ENCODE data around the gene HK1.

Gene HK1

GRCh38 chr10:69400936-69401335, 122.6 kb downstream of the HK1 start:
- no peaks in the 10 kb centered on the region for H3K9me3 ChIP-seq (ENCODE audit: control insufficient read depth, low read length)
- peaks cover 7% of the 10 kb centered on the region for H3K4me1 ChIP-seq (ENCODE audit: control insufficient read depth, insufficient read depth, low read length)
- H3K27me3 ChIP-seq (ENCODE audit: control insufficient read depth, insufficient read depth, low read length, poor library complexity, severe bottlenecking) = no peaks in the 10 kb centered on the region
- no peaks in the 10 kb centered on the region for H3K36me3 ChIP-seq (ENCODE audit: control insufficient read depth, insufficient read depth, low read length)
- no peak overlapping the region for H3K27ac ChIP-seq (ENCODE audit: insufficient read depth, low read depth, low read length, poor library complexity, severe bottlenecking)
- no peak overlapping the region for H3K4me3 ChIP-seq (ENCODE audit: insufficient read depth, low read depth, low read length)
- 96% methylated on average over 23 of the region's 23 CpGs for WGBS, 2 experiments

- H3K27ac ChIP-seq (ENCODE audit: insufficient read depth, low read depth, low read length, poor library complexity, severe bottlenecking) = no peak overlapping the region
- H3K27me3 ChIP-seq (ENCODE audit: control insufficient read depth, insufficient read depth, low read length, poor library complexity, severe bottlenecking) = no peaks in the 10 kb centered on the region
- no peak overlapping the region for H3K4me3 ChIP-seq (ENCODE audit: insufficient read depth, low read depth, low read length)
- 96 to 97% methylated on average over 11 of the region's 11 CpGs for WGBS, 2 experiments
- no peaks in the 10 kb centered on the region for H3K9me3 ChIP-seq (ENCODE audit: control insufficient read depth, low read length)
- peaks cover 11% of the 10 kb centered on the region for H3K4me1 ChIP-seq (ENCODE audit: control insufficient read depth, insufficient read depth, low read length)
- H3K36me3 ChIP-seq (ENCODE audit: control insufficient read depth, insufficient read depth, low read length) = no peaks in the 10 kb centered on the region
These were observed 123.1 kb downstream of the HK1 start for GRCh38 chr10:69401416-69401815.

DNA sequence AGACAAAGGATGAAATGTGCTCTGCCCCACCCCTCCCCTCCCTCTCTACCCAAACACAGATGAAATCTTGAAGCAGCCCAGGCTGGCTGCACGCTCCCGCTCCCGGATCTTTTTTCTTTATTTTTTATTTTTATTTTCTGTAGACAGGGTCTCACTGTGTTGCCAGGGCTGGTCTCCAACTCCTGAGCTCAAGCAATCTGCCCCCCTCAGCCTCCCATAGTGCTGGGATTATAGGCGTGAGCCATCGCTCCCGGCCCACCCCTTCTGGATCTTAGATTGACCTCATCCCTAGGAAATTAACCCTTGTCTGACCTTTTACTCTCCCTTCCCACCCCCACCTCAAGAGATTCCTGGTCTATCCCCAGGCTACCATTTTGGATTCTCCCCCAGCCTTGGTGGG, 124.1 kb downstream of the HK1 start:
- H3K4me1 ChIP-seq (ENCODE audit: control insufficient read depth, insufficient read depth, low read length) = peaks cover 17% of the 10 kb centered on the region
- no peaks in the 10 kb centered on the region for H3K27me3 ChIP-seq (ENCODE audit: control insufficient read depth, insufficient read depth, low read length, poor library complexity, severe bottlenecking)
- no peaks in the 10 kb centered on the region for H3K9me3 ChIP-seq (ENCODE audit: control insufficient read depth, low read length)
- H3K36me3 ChIP-seq (ENCODE audit: control insufficient read depth, insufficient read depth, low read length) = no peaks in the 10 kb centered on the region
- H3K4me3 ChIP-seq (ENCODE audit: insufficient read depth, low read depth, low read length) = no peak overlapping the region
- WGBS, 2 experiments = 75 to 83% methylated on average over 5 to 6 of the region's 6 CpGs
- no peak overlapping the region for H3K27ac ChIP-seq (ENCODE audit: insufficient read depth, low read depth, low read length, poor library complexity, severe bottlenecking)

- Histone ChIP-seq H3K27me3 (ENCODE audit: control insufficient read depth, insufficient read depth, low read length, poor library complexity, severe bottlenecking) (peaks cover 3% of the 10 kb centered on the region), H3K27ac (ENCODE audit: insufficient read depth, low read depth, low read length, poor library complexity, severe bottlenecking) (no peak overlapping the region), H3K4me1 (ENCODE audit: control insufficient read depth, insufficient read depth, low read length) (peaks cover 17% of the 10 kb centered on the region), H3K36me3 (ENCODE audit: control insufficient read depth, insufficient read depth, low read length) (no peaks in the 10 kb centered on the region), H3K9me3 (ENCODE audit: control insufficient read depth, low read length) (no peaks in the 10 kb centered on the region), H3K4me3 (ENCODE audit: insufficient read depth, low read depth, low read length) (no peak overlapping the region)
- 91 to 95% methylated on average over 1 of the region's 1 CpG for WGBS, 2 experiments
These were observed 124.8 kb downstream of the HK1 start for GRCh38 chr10:69403066-69403465.

DNA sequence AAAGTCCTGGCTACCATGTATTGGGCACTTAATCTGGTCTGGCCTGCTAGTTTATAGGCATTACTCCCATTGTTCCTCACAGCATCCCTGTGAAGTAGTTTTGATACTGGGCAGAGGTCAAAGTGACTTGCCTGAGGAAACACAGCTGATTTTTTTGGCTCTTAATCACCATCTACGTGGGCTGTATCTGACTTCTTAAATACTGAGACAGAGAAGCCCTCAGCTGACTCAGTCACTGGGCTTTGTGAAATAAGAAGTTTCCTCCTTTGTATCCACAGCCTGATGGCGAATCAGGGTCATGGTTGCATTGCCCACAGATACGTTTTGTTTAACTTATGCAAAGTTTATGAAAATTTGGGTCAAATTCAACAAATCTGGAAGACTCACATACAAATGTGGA, 125.2 kb downstream of the HK1 start:
- Histone ChIP-seq H3K27me3 (ENCODE audit: control insufficient read depth, insufficient read depth, low read length, poor library complexity, severe bottlenecking) (peaks cover 5% of the 10 kb centered on the region), H3K9me3 (ENCODE audit: control insufficient read depth, low read length) (no peaks in the 10 kb centered on the region), H3K36me3 (ENCODE audit: control insufficient read depth, insufficient read depth, low read length) (no peaks in the 10 kb centered on the region), H3K4me1 (ENCODE audit: control insufficient read depth, insufficient read depth, low read length) (peaks cover 17% of the 10 kb centered on the region), H3K27ac (ENCODE audit: insufficient read depth, low read depth, low read length, poor library complexity, severe bottlenecking) (no peak overlapping the region), H3K4me3 (ENCODE audit: insufficient read depth, low read depth, low read length) (no peak overlapping the region)
- WGBS, 2 experiments = 98 to 99% methylated on average over 3 of the region's 3 CpGs

DNA sequence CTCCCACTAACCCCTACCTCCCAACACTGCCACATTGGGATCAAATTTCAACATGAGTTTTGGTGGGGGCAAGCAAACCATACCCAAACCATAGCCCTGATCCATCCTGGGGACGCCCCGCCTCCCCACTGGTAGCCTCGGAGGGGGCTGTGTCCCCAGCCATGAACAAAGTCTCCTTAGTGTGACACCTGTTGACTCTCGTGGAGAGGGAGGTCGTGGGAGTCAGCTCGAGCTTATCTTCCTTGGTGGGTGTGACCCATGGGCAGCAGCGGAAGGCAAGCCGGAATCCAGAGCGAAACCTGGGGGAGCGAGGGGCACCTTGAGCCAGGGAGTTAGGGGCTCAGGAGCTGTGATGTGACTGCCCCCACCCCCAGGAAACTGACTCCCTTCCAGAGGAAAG, 126.5 kb downstream of the HK1 start:
- 91 to 92% methylated on average over 10 of the region's 10 CpGs for WGBS, 2 experiments
- H3K4me3 ChIP-seq (ENCODE audit: insufficient read depth, low read depth, low read length) = no peak overlapping the region
- peaks cover 17% of the 10 kb centered on the region for H3K4me1 ChIP-seq (ENCODE audit: control insufficient read depth, insufficient read depth, low read length)
- H3K36me3 ChIP-seq (ENCODE audit: control insufficient read depth, insufficient read depth, low read length) = no peaks in the 10 kb centered on the region
- H3K27me3 ChIP-seq (ENCODE audit: control insufficient read depth, insufficient read depth, low read length, poor library complexity, severe bottlenecking) = peaks cover 5% of the 10 kb centered on the region
- H3K27ac ChIP-seq (ENCODE audit: insufficient read depth, low read depth, low read length, poor library complexity, severe bottlenecking) = no peak overlapping the region
- no peaks in the 10 kb centered on the region for H3K9me3 ChIP-seq (ENCODE audit: control insufficient read depth, low read length)

DNA sequence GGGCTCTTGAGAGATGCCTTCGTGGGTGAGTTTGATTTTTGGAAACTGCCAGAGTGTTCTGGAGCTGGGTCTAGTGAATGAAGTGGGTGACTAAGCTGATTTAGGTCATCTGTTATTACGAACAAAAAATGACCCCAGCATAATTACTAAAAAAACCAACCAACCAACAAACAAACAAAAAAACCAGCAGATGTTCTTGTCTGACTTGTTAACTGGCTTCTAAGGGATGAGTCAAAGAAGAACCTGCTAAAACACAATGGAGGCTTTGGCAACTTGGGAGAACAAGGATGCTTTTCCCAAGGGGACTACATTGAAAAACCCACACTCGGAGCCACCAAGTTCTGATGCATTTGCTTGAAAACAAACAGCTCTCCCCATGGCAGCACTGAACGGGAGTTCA, 126.9 kb downstream of the HK1 start:
- H3K27ac ChIP-seq (ENCODE audit: insufficient read depth, low read depth, low read length, poor library complexity, severe bottlenecking) = no peak overlapping the region
- WGBS, 2 experiments = 80 to 87% methylated on average over 3 to 4 of the region's 4 CpGs
- no peaks in the 10 kb centered on the region for H3K36me3 ChIP-seq (ENCODE audit: control insufficient read depth, insufficient read depth, low read length)
- no peaks in the 10 kb centered on the region for H3K9me3 ChIP-seq (ENCODE audit: control insufficient read depth, low read length)
- peaks cover 5% of the 10 kb centered on the region for H3K27me3 ChIP-seq (ENCODE audit: control insufficient read depth, insufficient read depth, low read length, poor library complexity, severe bottlenecking)
- H3K4me1 ChIP-seq (ENCODE audit: control insufficient read depth, insufficient read depth, low read length) = peaks cover 17% of the 10 kb centered on the region
- no peak overlapping the region for H3K4me3 ChIP-seq (ENCODE audit: insufficient read depth, low read depth, low read length)

- no peaks in the 10 kb centered on the region for H3K36me3 ChIP-seq (ENCODE audit: control insufficient read depth, insufficient read depth, low read length)
- no peak overlapping the region for H3K4me3 ChIP-seq (ENCODE audit: insufficient read depth, low read depth, low read length)
- 29 to 34% methylated on average over 5 of the region's 5 CpGs for WGBS, 2 experiments
- H3K27ac ChIP-seq (ENCODE audit: insufficient read depth, low read depth, low read length, poor library complexity, severe bottlenecking) = no peak overlapping the region
- H3K9me3 ChIP-seq (ENCODE audit: control insufficient read depth, low read length) = no peaks in the 10 kb centered on the region
- H3K4me1 ChIP-seq (ENCODE audit: control insufficient read depth, insufficient read depth, low read length) = peaks cover 17% of the 10 kb centered on the region
- peaks cover 5% of the 10 kb centered on the region for H3K27me3 ChIP-seq (ENCODE audit: control insufficient read depth, insufficient read depth, low read length, poor library complexity, severe bottlenecking)
These were observed 128.1 kb downstream of the HK1 start for GRCh38 chr10:69406302-69406811.

GRCh38 chr10:69406816-69407580, 128.7 kb downstream of the HK1 start:
- peaks cover 5% of the 10 kb centered on the region for H3K27me3 ChIP-seq (ENCODE audit: control insufficient read depth, insufficient read depth, low read length, poor library complexity, severe bottlenecking)
- 79 to 82% methylated on average over 6 of the region's 6 CpGs for whole genome bisulfite sequencing, 2 experiments
- H3K36me3 ChIP-seq (ENCODE audit: control insufficient read depth, insufficient read depth, low read length) = no peaks in the 10 kb centered on the region
- no peak overlapping the region for H3K27ac ChIP-seq (ENCODE audit: insufficient read depth, low read depth, low read length, poor library complexity, severe bottlenecking)
- H3K4me1 ChIP-seq (ENCODE audit: control insufficient read depth, insufficient read depth, low read length) = peaks cover 17% of the 10 kb centered on the region
- H3K9me3 ChIP-seq (ENCODE audit: control insufficient read depth, low read length) = no peaks in the 10 kb centered on the region
- no peak overlapping the region for H3K4me3 ChIP-seq (ENCODE audit: insufficient read depth, low read depth, low read length)

- H3K27ac ChIP-seq (ENCODE audit: insufficient read depth, low read depth, low read length, poor library complexity, severe bottlenecking) = no peak overlapping the region
- peaks cover 17% of the 10 kb centered on the region for H3K4me1 ChIP-seq (ENCODE audit: control insufficient read depth, insufficient read depth, low read length)
- peaks cover 5% of the 10 kb centered on the region for H3K27me3 ChIP-seq (ENCODE audit: control insufficient read depth, insufficient read depth, low read length, poor library complexity, severe bottlenecking)
- H3K9me3 ChIP-seq (ENCODE audit: control insufficient read depth, low read length) = no peaks in the 10 kb centered on the region
- no peaks in the 10 kb centered on the region for H3K36me3 ChIP-seq (ENCODE audit: control insufficient read depth, insufficient read depth, low read length)
- 73 to 77% methylated on average over 14 of the region's 14 CpGs for WGBS, 2 experiments
- no peak overlapping the region for H3K4me3 ChIP-seq (ENCODE audit: insufficient read depth, low read depth, low read length)
These were observed 129.5 kb downstream of the HK1 start for GRCh38 chr10:69407621-69408301.

Data from ectodermal cell (in vitro differentiated cells).